Prostate gland (tissue), 2 donors: ENCODE measurements around the gene PIK3C3.

Experiments used
- POLR2A ChIP-seq: fragments of 450-650 bp; IDR thresholded peaks from one replicate; pipeline ENCODE4 v1.6.1; 2016; ENCODE audit warnings: antibody characterized with exemption, mild to moderate bottlenecking
- TF ChIP-seq, protein P1 (sequence below), 4 experiments: fragments of 200-600 bp in 2 of 4; fragments of 450-650 bp in 2 of 4; sonication (generic) in 2 of 4; IDR thresholded peaks; 1 replicate in 3 of 4; 2 replicates in 1 of 4; pipeline ENCODE4 v1.5.1; 2016 to 2019; ENCODE audit warnings: antibody characterized with exemption in 4 of 4, mild to moderate bottlenecking in 2 of 4, moderate library complexity in 2 of 4

GRCh38 chr18:42028247-42028832 is 73.3 kb downstream of the PIK3C3 start:
- TF ChIP-seq, protein P1, sequence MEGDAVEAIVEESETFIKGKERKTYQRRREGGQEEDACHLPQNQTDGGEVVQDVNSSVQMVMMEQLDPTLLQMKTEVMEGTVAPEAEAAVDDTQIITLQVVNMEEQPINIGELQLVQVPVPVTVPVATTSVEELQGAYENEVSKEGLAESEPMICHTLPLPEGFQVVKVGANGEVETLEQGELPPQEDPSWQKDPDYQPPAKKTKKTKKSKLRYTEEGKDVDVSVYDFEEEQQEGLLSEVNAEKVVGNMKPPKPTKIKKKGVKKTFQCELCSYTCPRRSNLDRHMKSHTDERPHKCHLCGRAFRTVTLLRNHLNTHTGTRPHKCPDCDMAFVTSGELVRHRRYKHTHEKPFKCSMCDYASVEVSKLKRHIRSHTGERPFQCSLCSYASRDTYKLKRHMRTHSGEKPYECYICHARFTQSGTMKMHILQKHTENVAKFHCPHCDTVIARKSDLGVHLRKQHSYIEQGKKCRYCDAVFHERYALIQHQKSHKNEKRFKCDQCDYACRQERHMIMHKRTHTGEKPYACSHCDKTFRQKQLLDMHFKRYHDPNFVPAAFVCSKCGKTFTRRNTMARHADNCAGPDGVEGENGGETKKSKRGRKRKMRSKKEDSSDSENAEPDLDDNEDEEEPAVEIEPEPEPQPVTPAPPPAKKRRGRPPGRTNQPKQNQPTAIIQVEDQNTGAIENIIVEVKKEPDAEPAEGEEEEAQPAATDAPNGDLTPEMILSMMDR (IDR thresholded peaks at IDR 0.05): peak in 3 of 4 experiments; percentile 17 to 57 (median 48)
- no peak for TF ChIP-seq POLR2A
